Measurements from ENCODE around the gene KRTAP12-2. TPM values are rescaled to one million over a fixed set of nuclear protein-coding genes. Genes with fewer than 3 reads are reported as not detected.

KRTAP12-2 gene
- total and polyA plus RNA-seq, 4 donors: not detected

GRCh38 chr21:44616591-44616926 lies 50.2 kb downstream of the KRTAP12-2 start:
- Histone ChIP-seq H3K4me1 (ENCODE audit: control insufficient read depth in 4 of 4, insufficient read depth in 4 of 4, low read length in 3 of 4) (no peaks in the 10 kb centered on the region), H3K9ac (ENCODE audit: low read depth in 1 of 2, low read length in 2 of 2) (no peak overlapping the region), H3K4me3 (ENCODE audit: low read depth in 1 of 3, low read length in 3 of 3) (no peak overlapping the region), H3K9me3 (ENCODE audit: control insufficient read depth in 4 of 4, low read length in 3 of 4) (peaks cover 0 to 1% (median under 1%) of the 10 kb centered on the region in 4 donors), H3K36me3 (ENCODE audit: control insufficient read depth in 4 of 4, insufficient read depth in 3 of 4, low read depth in 1 of 4, low read length in 3 of 4) (no peaks in the 10 kb centered on the region), H3K27ac (ENCODE audit: low read depth in 1 of 2, low read length in 2 of 2) (no peak overlapping the region), H3K27me3 (ENCODE audit: control insufficient read depth in 4 of 4, insufficient read depth in 4 of 4, low read length in 3 of 4) (no peaks in the 10 kb centered on the region)
- no peak for DNase-seq (ENCODE audit: low spot score)
- TF ChIP-seq JUND (IDR thresholded peaks at IDR 0.05): no peak
- no peak for TF ChIP-seq HNF4G (IDR thresholded peaks at IDR 0.05)
- TF ChIP-seq GABPA (IDR thresholded peaks at IDR 0.05 in 1 of 2, conservative IDR thresholded peaks at IDR 0.05 in 1 of 2): no peak
- no peak for TF ChIP-seq RXRA (IDR thresholded peaks at IDR 0.05)
- no peak for TF ChIP-seq REST (IDR thresholded peaks at IDR 0.05)
- TF ChIP-seq EGR1 (IDR thresholded peaks at IDR 0.05; ENCODE audit: low read depth in 2 of 2): no peak
- no peak for TF ChIP-seq CTCF (IDR thresholded peaks at IDR 0.05; ENCODE audit: low read depth, low read length, missing input control)
- no peak for TF ChIP-seq YY1 (IDR thresholded peaks at IDR 0.05)
- TF ChIP-seq ZBTB33 (IDR thresholded peaks at IDR 0.05): no peak
- no peak for TF ChIP-seq NR2F2 (IDR thresholded peaks at IDR 0.05)
- TF ChIP-seq FOXA2 (IDR thresholded peaks at IDR 0.05): no peak
- no peak for TF ChIP-seq ATF3 (IDR thresholded peaks at IDR 0.05)
- no peak for TF ChIP-seq FOXA1 (IDR thresholded peaks at IDR 0.05)
- no peak for TF ChIP-seq HNF4A (conservative IDR thresholded peaks at IDR 0.05)
- WGBS: 82% methylated on average over 16 of the region's 16 CpGs

Small RNA genes lying within 50 kb of the gene (small RNA-seq; reads per million reads assigned to genes)
- gene KRTAP12-6P: not detected

Other genes with a start within 250 kb of the KRTAP12-2 start
- gene LRRC3, start 211.4 kb downstream of the KRTAP12-2 start, total RNA-seq: 10 to 100 TPM in 1 of 2 donors, 1 to 10 TPM in 1; 3.0 to 14.2 TPM
- gene LRRC3, start 211.4 kb downstream of the KRTAP12-2 start, polyA plus RNA-seq: 10 to 100 TPM in 1 of 2 donors, 1 to 10 TPM in 1; 3.9 to 11.1 TPM
- gene KRTAP10-1, start 126.7 kb downstream of the KRTAP12-2 start, total RNA-seq: not detected
- gene KRTAP10-1, start 126.7 kb downstream of the KRTAP12-2 start, polyA plus RNA-seq: not detected
- not detected for gene KRTAP10-2, start 115.4 kb downstream of the KRTAP12-2 start, total RNA-seq
- not detected for gene KRTAP10-2, start 115.4 kb downstream of the KRTAP12-2 start, polyA plus RNA-seq
- not detected for gene KRTAP10-3, start 108.1 kb downstream of the KRTAP12-2 start, total RNA-seq
- not detected for gene KRTAP10-3, start 108.1 kb downstream of the KRTAP12-2 start, polyA plus RNA-seq
- not detected for gene KRTAP10-4, start 93.2 kb downstream of the KRTAP12-2 start, total RNA-seq
- not detected for gene KRTAP10-4, start 93.2 kb downstream of the KRTAP12-2 start, polyA plus RNA-seq
- not detected for gene KRTAP10-5, start 86.3 kb downstream of the KRTAP12-2 start, total RNA-seq
- not detected for gene KRTAP10-5, start 86.3 kb downstream of the KRTAP12-2 start, polyA plus RNA-seq
- gene KRTAP10-6, start 74.4 kb downstream of the KRTAP12-2 start, total RNA-seq: not detected
- gene KRTAP10-6, start 74.4 kb downstream of the KRTAP12-2 start, polyA plus RNA-seq: not detected
- gene KRTAP10-7, start 66.3 kb downstream of the KRTAP12-2 start, total RNA-seq: not detected
- gene KRTAP10-7, start 66.3 kb downstream of the KRTAP12-2 start, polyA plus RNA-seq: not detected
- not detected for gene KRTAP10-8, start 54.8 kb downstream of the KRTAP12-2 start, total RNA-seq
- gene KRTAP10-8, start 54.8 kb downstream of the KRTAP12-2 start, polyA plus RNA-seq: not detected
- gene KRTAP10-9, start 39.8 kb downstream of the KRTAP12-2 start, total RNA-seq: not detected
- gene KRTAP10-9, start 39.8 kb downstream of the KRTAP12-2 start, polyA plus RNA-seq: not detected
- gene KRTAP10-10, start 29.6 kb downstream of the KRTAP12-2 start, total RNA-seq: not detected
- gene KRTAP10-10, start 29.6 kb downstream of the KRTAP12-2 start, polyA plus RNA-seq: not detected
- not detected for gene KRTAP10-11, start 20.5 kb downstream of the KRTAP12-2 start, total RNA-seq
- gene KRTAP10-11, start 20.5 kb downstream of the KRTAP12-2 start, polyA plus RNA-seq: not detected
- gene KRTAP12-4, start 12.3 kb downstream of the KRTAP12-2 start, total RNA-seq: not detected
- not detected for gene KRTAP12-4, start 12.3 kb downstream of the KRTAP12-2 start, polyA plus RNA-seq
- gene KRTAP12-3, start 9.0 kb downstream of the KRTAP12-2 start, total RNA-seq: not detected
- not detected for gene KRTAP12-3, start 9.0 kb downstream of the KRTAP12-2 start, polyA plus RNA-seq
- gene KRTAP12-1, start 15.2 kb upstream of the KRTAP12-2 start, total RNA-seq: not detected
- not detected for gene KRTAP12-1, start 15.2 kb upstream of the KRTAP12-2 start, polyA plus RNA-seq
- gene KRTAP10-12, start 30.2 kb upstream of the KRTAP12-2 start, total RNA-seq: not detected
- not detected for gene KRTAP10-12, start 30.2 kb upstream of the KRTAP12-2 start, polyA plus RNA-seq
- gene TSPEAR, start 44.6 kb upstream of the KRTAP12-2 start, total RNA-seq: under 1 TPM in 1 of 2 donors, not detected in 1; under 0.01 TPM
- under 1 TPM; 0.01 to 0.14 TPM for gene TSPEAR, start 44.6 kb upstream of the KRTAP12-2 start, polyA plus RNA-seq
- 10 to 100 TPM; 35.1 to 83.5 TPM for gene UBE2G2, start 134.9 kb upstream of the KRTAP12-2 start, total RNA-seq
- 10 to 100 TPM; 27.4 to 46.6 TPM for gene UBE2G2, start 134.9 kb upstream of the KRTAP12-2 start, polyA plus RNA-seq
- gene SUMO3, start 151.1 kb upstream of the KRTAP12-2 start, total RNA-seq: 10 to 100 TPM; 35.1 to 39.9 TPM
- gene SUMO3, start 151.1 kb upstream of the KRTAP12-2 start, polyA plus RNA-seq: 10 to 100 TPM; 41.4 to 51.0 TPM
- gene PTTG1IP, start 206.8 kb upstream of the KRTAP12-2 start, total RNA-seq: 10 to 100 TPM; 86.8 to 94.0 TPM
- 10 to 100 TPM; 62.0 to 72.8 TPM for gene PTTG1IP, start 206.8 kb upstream of the KRTAP12-2 start, polyA plus RNA-seq

Data from liver (tissue), 10 donors.